Stimulated activated CD4-positive, alpha-beta T cell treated with anti-CD3 and anti-CD28 coated beads, Interleukin-1b, Interleukin-23, amount 100 ng/mL, for 48 hours (primary cell): ENCODE measurements around the gene DYNLT2.
"Not testable (repeated sequence)": the region's sequence is repeated elsewhere in the genome, so short reads cannot be mapped to it uniquely, and the experiment has no call there.

Source experiments
- DNase-seq: peaks from one replicate; pipeline ENCODE4 v3.0.0-alpha.2; 2020

DYNLT2 gene

DNA sequence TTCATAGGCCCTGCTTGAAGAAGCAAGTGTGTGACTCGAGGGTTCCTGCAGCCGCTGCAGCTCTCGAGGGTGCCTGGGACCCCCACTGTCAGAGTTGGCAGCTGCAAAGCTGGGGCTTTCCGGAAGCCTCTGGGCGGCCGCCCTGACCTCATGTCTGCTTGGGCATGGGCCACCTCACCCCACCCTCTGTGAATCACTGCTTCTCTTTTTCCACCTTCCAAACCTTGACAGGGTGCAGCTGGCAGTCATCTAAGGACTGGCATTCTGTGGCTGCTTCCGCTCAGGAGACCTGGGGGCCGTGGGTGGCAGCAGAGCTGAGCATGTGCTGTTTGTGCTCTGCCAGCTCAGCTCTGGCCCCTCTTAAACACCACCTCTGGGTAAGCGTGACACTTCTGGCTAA lies 32.0 kb upstream of the DYNLT2 start:
- DNase-seq: no peak

DNA sequence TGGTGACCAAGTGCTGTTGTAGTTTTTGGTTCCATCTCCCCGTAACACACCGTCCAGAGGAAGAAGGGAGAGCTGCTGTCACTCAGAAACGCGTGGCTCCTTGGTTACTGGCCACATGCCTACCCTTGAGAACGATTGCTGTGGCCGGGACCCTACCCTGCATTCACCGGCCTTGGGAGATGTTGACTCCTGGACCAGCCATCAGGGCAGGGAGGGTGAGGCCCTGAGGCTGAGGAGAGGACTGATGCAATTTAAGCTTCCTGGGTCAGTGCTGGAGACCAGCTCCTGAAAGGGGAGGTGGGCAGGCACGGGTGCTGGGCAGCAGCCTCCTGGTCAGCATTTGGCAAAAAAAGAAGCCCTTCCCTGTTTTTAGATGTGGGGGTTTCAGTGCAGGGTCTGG lies 31.6 kb upstream of the DYNLT2 start:
- DNase-seq: no peak

DNA sequence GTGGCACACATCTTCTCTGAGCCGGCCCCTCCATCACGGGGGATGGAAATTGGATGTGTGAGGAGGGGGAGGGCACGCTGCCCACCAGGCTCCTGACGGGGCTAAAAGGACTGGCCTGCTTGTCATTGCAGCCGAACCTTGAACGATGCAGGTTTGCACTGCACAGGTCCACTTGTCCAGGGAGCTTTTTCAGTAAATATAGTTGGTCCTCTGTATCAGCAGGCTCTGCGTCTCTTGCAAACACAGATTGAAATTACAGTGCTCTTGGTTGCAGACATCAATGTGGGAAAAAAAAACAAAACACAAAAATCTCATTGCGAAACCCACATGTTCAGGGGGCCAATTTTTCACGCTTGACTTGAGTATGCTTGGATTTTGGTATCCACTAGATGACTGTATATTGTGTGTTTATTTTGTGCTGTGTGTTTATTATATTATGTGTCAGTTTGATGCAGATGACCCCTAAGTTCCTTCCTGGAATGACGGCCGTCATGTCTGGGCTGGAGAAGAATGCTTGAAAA lies 29.3 kb upstream of the DYNLT2 start:
- no peak for DNase-seq

DNA sequence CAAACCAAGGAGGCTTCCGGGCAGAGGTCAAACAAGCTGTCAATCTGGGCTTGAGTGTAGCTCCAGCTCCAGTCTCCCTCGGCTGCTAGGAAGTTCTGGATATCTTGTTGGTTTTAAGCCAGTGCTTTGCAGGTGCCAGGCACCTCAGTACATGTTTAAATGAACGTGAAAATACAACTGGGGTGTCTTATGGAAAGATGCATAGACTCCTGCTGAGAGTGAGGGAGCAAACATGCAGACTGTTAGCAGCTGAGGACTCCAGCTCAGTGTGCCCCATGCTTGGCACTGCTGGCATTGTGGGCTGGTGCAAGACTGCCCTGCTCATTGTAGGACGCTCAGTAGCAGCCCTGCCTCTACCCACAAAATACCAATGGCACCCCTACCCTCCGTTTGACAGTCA lies 28.5 kb upstream of the DYNLT2 start:
- no peak for DNase-seq

DNA sequence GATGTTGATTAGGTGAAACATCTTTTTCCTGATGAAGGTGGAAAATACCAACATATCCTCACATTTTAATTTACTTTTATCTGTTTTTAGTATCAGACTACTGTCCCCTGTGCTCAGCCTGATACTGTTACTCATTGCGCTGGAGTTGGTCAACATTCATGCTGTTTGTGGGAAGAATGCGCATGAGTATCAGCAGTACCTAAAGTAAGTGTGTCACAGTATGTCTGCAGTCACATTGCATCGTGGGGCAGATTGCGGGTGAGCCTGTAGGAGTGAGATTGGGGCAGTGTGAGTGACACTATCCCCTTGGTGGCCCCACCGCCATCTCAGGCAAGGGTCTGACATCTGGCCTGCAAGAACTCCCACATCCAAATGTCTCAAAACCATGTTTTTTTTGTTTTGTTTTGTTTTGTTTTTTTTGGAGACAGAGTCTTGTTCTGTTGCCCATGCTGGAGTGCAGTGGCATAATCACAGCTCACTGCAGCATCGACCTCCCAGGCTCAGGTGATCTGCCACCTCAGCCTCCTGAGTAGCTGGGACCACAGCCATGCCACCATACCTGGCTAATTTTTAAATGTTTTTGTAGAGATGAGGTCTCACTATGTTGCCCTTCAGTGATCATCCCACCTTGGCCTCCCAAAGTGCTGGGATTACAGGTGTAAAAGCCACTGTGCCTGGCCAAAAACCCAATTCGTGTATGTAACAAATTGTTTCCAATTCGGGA lies 27.9 kb upstream of the DYNLT2 start:
- no peak for DNase-seq

DNA sequence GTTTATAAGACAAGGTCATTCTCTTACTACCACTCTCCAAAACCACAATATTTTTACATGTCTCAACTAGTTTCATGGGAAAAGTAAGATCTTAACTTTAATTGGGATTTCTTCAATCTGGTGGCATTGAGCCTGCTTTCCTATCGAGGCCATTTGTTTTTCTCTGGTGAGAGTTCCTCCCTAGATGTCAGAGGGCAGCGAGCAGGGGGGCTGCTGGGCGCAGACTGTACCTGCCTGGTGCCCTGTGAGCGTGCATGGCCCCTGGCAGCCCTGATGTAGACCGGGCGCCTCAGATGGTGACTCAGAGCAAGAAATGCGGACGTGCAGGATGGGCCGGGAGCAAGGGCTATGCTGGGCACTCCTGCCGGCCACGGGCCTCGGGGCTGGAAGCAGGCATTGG lies 27.3 kb upstream of the DYNLT2 start:
- DNase-seq: no peak

DNA sequence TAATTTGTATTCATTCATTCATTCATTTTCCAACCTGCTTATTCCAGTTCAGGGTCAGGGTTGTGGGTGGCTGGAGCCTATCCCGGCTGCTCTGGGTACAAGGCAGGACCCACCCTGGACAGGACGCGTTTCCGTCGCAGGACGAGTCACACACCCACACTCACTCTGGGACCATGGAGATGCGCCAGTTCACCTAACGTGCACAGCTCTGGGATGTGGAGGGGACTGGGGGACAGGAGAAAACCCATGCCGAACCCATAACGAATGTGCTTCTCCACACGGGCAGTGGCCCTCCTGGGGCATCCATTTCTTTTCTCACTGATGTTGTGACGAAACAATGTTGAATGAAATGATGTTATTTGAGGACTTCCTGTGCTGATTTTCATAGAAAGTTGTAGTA lies 26.5 kb upstream of the DYNLT2 start:
- no peak for DNase-seq

DNA sequence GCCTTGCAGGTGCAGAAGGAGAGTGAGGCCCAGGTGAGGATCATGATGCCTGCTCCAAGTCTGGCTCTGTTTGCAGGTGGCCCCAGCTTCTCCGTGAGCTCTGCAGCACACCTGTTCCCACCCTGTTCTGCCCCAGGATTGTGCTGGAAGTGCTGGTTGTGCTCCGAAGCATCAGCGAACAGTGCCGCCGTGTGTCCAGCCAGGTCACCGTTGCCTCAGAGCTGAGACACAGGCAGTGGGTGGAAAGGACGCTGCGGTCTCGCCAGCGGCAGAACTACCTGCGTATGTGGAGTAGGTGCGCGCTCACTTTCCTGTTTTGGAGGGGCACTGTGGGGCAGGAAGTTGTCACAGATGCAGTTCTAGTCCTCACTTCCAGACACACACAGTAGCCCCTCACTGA lies 25.0 kb upstream of the DYNLT2 start:
- DNase-seq: no peak

DNA sequence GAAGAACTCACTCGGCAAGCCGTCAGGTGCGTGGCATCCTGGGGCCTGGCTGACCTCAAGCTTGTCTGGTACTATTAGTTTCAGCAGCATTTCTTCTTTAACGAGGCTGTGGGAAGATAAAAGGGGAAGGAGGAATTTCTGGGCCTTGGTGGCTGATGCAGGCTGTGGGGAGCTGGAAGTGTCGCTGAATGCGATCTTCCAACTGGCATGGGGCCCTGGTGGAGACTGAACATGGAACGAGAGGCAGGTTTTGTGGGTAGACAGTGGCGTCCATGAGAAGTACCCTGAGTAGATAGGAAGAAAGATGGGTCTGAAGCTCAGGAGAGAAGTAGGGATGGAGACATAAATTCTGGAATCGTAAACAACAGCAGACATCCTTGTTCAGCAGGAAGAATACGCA lies 23.9 kb upstream of the DYNLT2 start:
- no peak for DNase-seq

DNA sequence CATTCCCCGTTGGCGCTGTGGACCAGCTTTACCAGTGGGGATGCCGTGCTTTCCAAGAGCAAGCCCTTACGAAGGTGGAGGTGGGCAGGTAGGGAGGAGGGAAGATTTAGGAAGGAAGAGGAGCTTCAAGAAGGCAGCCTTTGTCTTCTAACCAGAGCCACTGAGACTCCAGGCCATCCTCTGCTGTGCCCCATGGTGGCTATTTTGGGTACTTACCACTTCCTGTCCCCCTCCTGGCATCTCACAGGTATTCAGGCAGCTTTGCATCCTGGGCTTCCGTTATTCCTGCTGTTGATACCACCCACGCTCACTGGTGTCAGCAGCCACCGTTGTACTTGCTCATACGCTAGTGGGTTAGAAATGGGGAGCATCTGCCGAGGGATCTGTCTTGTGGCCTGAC lies 23.0 kb upstream of the DYNLT2 start:
- DNase-seq: no peak

DNA sequence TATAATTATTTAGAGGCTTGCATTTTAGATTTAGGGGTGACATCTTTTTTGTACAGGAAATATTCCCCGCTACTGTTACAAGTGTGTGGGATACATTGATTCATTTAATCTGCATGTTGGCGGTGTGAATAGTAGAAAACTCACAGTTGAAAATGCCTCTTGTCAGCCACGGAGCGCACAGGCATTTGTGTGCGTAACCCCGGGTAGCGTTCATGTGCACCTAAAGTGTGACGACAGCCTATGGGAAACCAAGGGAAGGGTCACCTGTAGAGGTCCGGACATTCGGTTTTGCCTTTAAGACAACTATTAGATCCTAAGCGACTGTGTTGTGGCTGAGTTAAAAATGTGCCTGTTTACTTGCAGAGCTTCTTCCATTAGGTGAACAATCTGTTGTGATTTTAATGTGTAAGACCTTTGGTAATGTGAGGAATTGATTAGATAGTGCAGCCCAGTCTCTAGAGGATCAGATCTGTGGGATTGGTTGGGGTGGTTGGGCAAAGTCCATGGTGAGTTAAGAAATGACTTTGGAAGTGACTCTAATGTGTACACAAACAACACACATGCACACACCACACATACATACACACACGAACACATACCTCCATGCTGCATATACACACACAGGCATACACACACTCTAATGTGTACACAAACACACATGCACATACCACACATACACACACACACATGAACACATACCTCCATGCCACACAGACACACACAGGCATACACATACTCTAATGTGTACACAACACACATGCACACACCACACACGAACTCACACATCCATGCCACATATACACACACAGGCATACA lies 15.8 kb upstream of the DYNLT2 start:
- DNase-seq: no peak

DNA sequence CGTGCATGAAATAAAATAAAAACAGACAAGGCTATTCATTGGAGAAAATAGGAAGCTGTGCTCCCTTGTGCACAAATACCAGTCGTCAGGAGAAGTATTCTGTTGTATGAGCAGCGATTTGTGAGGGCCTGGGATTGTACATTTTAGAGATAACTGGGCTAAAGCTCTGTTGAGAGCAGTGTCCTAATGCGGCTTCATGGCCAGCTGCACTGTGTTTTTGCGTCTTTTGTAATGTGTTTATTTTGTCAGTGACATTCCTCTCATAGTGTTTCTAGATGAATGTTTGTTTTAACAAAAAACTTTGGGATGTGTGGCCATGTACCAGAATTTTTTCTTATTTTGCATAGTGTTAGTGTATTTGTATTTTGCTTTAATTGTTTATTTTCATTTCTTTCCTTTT lies 14.9 kb upstream of the DYNLT2 start:
- no peak for DNase-seq

DNA sequence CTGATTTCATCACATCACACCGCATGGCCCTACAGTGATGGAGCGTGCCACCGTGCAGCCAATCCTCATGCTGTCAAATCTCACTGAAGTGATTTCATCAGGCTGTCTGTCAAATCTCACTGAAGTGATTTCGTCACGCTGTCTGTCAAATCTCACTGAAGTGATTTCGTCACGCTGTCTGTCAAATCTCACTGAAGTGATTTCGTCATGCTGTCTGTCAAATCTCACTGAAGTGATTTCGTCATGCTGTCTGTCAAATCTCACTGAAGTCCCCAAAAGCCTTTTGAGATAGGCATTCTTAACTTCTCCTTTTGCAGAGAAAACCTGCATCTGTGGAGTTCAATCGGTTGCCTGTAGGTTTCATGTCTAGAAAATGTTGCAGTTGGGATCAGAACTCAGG lies 14.4 kb upstream of the DYNLT2 start:
- DNase-seq: not testable (repeated sequence)

DNA sequence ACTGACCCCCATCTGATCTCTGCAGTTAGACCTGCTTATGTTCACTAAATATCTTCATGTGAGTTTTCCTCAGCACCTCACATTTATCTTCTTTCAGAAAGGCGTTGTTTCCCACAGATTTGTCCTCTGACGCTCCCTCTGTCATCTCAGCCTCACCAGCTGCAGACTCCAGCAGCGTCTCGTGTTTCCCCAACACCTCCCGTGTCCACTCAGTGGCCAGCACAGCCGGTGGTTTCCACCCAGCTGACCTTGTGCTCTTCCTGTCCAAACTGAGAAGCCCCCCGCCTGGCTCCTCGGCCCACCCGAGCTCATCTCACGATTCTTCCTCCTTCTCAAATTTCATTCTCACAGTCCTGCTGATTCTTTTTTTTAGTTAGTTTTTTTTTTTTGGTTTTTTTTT lies 12.5 kb upstream of the DYNLT2 start:
- no peak for DNase-seq

DNA sequence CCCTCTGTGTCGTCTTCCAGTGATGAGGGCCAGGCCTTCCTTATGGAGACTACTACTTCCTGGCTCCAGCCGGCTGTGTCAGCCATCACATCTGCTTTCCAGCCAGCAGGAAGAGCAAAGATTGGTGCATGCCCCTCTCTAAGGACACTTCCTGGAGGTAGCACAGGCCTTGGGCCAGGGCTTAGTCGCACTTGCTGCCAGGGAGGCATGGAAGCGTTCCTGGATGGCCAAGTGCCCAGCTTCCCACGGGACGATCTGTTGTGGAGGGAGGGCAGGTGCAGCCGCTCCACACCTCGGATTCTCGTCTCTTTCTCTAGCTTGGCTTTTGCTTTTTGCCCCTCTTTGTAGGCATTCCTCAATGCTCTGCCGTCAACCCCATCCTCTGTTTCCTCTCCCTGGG lies 11.9 kb upstream of the DYNLT2 start:
- no peak for DNase-seq

DNA sequence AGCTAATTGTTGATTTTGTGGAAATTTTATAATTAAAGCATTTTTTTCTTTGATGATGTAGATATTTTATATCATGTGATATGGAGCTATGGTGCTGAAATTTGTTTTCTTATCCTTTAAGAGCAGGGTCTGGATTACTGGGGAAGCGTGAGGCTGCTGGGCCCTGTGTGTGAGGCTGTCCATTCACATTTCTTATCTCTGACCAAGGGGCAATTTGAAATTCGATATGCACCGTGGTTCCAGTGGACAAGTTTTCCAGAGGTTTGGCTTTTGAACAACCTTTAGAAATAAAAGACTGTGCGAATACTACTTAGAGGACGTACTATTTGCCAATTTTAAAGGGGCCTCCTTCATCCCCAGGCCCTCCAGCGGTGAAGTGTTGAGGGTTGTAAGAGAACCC lies 3.8 kb upstream of the DYNLT2 start:
- no peak for DNase-seq

DNA sequence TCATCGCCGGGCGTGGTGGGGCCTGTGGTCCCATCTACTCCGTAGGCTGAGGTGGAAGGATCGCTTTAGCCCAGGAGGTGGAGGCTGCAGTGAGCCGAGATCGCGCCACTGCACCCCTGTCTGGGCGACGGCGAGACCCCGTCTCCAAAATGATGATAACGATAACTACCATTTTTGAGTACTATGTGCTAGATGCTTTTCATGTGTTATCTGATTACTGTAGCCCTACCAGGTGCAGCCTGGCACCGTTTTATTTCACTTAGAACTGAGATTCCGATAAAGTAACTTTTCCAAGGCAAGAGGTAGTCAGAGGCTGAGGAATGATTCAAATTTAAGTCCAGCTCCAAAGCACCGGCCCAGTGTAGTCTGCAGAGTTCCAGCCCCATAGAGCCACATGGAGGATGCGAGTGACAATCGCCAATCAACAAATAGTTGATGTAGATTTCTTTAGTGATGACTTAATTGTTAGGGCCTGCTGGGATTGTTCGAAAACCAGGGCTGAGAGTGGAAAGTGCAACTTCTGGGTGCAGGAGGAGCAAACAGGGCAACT lies 777 bp upstream of the DYNLT2 start:
- DNase-seq: no peak

DNA sequence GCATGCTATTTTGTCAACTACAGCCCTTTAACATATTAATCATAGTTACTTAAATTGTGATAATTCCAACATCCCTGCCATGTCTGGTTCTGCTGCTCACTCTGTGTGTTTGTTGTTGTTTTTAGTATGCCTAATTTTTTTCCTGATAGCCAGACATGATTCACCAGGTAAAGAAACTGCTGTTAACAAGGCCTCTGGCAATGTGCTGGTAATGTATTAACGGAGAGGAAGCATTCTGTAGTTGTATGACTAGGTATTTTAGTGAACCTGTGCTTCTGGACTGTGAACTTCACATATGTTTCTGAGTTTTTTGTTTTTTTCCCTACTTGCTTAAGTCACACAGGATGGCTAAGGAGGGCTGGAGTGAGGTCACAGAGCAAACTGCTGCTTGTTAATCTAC lies 4.8 kb downstream of the DYNLT2 start:
- DNase-seq: no peak

DNA sequence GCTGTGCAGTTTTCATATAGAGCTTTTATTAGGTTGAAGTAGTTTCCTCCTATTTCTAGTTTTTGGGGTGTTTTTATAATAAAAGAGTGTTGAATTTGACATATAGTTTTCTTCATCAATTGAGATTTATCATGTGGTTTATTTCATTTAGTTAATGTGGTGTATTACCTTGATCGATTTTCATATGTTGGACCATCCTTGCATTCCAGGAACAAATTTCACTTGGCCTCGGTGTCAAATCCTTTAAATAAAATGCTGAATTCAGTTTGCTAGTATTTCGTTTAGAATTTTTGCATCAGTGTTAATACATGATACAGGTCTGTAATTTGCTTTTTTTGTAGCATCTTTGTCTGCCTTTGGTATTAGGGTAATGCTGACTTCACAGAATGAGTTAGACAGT lies 6.0 kb downstream of the DYNLT2 start:
- DNase-seq: no peak

DNA sequence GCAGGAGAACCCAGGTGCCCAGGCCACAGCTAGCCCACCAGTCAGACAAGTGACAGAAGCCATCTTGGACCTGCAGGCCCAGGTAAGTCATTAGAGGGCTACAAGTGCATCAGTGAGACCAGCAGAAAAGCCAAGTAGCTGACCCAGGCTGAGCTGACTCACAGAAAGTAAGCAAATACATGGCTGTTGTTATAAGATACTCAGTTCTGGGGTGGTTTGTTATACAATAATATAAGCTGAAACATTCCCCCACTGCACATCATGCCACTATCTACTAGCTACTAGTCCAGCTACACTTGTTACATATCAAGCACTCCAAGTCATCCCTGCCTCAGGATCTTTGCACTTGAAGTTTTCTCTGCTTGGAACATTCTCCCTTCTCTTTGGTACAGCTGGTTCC lies 10.0 kb downstream of the DYNLT2 start:
- DNase-seq: no peak

DNA sequence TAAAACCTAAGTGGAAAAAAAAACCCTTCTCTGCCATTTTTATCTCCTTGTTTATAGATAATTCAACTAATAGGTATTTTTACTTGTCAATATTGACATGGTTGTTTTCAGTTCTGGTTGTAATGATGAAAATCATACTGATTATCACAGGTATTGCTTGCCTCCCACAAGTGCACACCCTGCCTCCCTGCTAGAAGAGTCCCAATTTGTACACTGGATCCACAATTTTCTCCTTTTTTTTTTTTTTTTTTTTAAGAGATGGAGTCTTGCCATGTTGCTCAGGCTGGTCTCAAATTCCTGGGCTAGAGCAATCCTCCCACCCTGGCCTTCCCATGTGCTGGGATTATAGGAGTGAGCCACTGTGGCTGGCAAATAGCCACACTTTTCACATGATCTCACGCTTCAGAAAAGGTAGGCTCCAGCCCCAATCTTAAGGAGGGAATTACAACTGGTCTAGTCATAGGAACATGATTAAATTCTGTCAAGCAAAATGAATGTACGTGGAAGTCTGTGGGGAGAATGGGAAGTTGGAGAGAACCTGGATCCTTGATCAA lies 12.3 kb downstream of the DYNLT2 start:
- DNase-seq: no peak

DNA sequence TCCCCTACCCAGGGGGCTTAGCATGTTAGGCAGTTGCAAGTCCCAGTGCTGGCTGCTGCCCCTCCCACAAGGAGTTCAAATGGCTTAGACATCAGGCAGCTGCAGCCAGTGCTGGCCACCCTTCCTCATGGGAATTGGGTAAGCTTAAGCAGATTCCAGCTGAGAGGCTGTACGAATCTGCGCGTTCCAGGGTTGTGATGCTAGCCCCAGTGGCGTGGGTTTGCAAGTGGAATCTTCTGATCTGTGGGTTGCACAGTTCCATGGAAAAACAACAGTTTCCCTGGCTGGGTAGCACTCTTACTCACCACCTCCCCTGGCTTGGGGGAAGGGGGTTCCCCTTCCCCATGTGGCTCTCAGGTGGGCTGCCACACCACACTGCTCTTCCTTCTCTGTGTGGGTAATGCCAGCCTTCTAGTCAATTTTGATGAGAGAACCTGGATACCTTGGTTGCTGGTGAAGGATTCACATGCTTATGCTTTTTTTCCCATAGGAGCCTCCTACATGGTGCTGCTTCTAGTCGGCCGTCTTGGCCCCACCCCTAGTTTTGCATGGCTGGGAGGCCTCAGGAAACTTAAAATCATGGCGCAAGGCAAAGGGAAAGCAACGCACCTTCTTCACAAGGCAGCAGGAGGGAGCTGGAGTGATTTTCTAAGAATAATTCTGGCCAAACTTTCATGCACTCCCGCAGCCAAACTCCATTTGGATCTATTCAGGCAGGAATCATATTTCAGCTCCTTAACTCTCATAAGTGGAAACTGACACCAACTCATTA lies 13.0 kb downstream of the DYNLT2 start:
- DNase-seq: no peak

DNA sequence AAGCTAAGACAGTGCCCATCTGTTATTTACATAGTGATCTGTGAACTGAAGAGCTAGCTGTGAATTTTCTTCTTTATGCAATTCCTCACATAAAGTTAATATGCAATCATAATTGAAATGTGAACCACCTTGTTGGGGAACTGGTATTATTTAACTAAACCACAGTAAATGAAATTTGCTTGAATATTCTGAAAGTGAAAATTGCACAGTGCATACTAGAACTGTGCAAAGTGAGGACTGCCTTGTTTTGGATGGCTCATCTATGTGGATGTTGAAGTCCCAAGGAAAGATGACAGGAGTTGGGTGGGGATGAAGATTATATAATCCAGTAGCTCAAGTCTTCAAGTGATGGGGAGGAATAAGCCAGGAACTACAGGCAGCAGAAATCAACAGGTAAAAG lies 21.4 kb downstream of the DYNLT2 start:
- DNase-seq: no peak
